Measurements from ENCODE around the gene NCAPH2.

Gene NCAPH2

DNA sequence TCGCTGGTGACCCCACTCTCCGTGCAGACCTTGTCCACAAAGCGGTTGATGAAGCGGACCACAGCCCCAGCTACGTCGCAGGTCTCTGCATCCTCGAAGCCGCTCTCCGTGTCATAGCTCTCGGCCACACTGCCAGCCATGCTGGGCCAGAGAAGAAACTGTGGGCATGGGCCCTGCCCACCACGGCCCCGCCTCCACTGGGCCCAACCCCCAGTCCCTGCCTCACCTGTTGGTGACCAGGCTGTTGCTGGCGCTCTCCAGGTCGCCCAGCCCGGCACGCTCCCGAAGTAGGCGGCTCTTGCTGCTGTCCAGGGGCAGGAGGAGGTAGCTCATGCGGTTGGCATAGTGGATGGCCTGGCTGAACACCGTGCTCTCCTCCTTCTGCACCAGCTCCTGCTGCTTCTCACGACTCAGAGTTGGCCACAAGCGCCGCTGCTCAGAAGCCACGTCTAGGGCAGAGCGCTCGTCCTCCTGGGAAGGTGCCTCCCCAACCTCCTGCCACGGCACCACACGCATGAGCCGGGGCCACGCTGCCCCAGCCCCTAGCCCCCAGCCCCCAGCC is 46.0 kb upstream of the NCAPH2 start:
- CTCF ChIA-PET = interaction anchor here (1.1 to 1.7 kb wide), 2 partner anchors 11 to 36 kb away, joined by 3 to 6 read pairs; no protein-coding TSS in a partner anchor

More for the DNA sequence above, 46.0 kb upstream of the NCAPH2 start:
- POLR2A ChIA-PET = interaction anchor here (0.6 to 0.7 kb wide), 2 partner anchors 12 to 64 kb away, joined by 3 read pairs; partner anchors contain the start of gene SCO2
- Histone ChIP-seq H3K36me3 (ENCODE audit: control insufficient read depth in 2 of 2, insufficient read depth in 1 of 2, low read length in 2 of 2) (peaks cover 8 to 97% of the 10 kb centered on the region in 2 experiments; a peak in 2 of 3 replicates), H3K4me1 (ENCODE audit: control insufficient read depth, insufficient read depth, low read length) (no peaks in the 10 kb centered on the region), H3K9me3 (ENCODE audit: control insufficient read depth, insufficient read depth, low read depth, low read length) (no peaks in the 10 kb centered on the region), H3K27ac (ENCODE audit: extremely low read depth, low read depth, low read length) (no peak overlapping the region), H3K4me3 (ENCODE audit: low read depth, low read length) (no peak overlapping the region)
- TF ChIP-seq GLIS1 (tag by site-specific recombination; IDR thresholded peaks at IDR 0.05) (no peak), ZNF157 (tag by site-specific recombination; IDR thresholded peaks at IDR 0.05) (no peak), ZNF394 (tag by site-specific recombination; IDR thresholded peaks at IDR 0.05; ENCODE audit: borderline replicate concordance) (no peak), SCRT1 (tag by site-specific recombination; IDR thresholded peaks at IDR 0.05; ENCODE audit: borderline replicate concordance) (peak; percentile 62), ZNF701 (tag by site-specific recombination; IDR thresholded peaks at IDR 0.05) (no peak), ZNF23 (tag by site-specific recombination; IDR thresholded peaks at IDR 0.05; ENCODE audit: borderline replicate concordance) (no peak), ZNF335 (tag by site-specific recombination; conservative IDR thresholded peaks at IDR 0.05) (no peak), GLI4 (tag by site-specific recombination; IDR thresholded peaks at IDR 0.05) (no peak), ZNF645 (tag by site-specific recombination; IDR thresholded peaks at IDR 0.05) (no peak), ZFP3 (tag by site-specific recombination; IDR thresholded peaks at IDR 0.05; ENCODE audit: low read depth) (no peak), HIC1 (tag by site-specific recombination; IDR thresholded peaks at IDR 0.05) (peak; percentile 57; the same call in 1 of the 2 replicates), SCRT2 (tag by site-specific recombination; IDR thresholded peaks at IDR 0.05) (peak; percentile 84)
- TF ChIP-seq, protein P1, sequence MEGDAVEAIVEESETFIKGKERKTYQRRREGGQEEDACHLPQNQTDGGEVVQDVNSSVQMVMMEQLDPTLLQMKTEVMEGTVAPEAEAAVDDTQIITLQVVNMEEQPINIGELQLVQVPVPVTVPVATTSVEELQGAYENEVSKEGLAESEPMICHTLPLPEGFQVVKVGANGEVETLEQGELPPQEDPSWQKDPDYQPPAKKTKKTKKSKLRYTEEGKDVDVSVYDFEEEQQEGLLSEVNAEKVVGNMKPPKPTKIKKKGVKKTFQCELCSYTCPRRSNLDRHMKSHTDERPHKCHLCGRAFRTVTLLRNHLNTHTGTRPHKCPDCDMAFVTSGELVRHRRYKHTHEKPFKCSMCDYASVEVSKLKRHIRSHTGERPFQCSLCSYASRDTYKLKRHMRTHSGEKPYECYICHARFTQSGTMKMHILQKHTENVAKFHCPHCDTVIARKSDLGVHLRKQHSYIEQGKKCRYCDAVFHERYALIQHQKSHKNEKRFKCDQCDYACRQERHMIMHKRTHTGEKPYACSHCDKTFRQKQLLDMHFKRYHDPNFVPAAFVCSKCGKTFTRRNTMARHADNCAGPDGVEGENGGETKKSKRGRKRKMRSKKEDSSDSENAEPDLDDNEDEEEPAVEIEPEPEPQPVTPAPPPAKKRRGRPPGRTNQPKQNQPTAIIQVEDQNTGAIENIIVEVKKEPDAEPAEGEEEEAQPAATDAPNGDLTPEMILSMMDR (tag by site-specific recombination; IDR thresholded peaks at IDR 0.05) = no peak
- TF ChIP-seq, protein P2, sequence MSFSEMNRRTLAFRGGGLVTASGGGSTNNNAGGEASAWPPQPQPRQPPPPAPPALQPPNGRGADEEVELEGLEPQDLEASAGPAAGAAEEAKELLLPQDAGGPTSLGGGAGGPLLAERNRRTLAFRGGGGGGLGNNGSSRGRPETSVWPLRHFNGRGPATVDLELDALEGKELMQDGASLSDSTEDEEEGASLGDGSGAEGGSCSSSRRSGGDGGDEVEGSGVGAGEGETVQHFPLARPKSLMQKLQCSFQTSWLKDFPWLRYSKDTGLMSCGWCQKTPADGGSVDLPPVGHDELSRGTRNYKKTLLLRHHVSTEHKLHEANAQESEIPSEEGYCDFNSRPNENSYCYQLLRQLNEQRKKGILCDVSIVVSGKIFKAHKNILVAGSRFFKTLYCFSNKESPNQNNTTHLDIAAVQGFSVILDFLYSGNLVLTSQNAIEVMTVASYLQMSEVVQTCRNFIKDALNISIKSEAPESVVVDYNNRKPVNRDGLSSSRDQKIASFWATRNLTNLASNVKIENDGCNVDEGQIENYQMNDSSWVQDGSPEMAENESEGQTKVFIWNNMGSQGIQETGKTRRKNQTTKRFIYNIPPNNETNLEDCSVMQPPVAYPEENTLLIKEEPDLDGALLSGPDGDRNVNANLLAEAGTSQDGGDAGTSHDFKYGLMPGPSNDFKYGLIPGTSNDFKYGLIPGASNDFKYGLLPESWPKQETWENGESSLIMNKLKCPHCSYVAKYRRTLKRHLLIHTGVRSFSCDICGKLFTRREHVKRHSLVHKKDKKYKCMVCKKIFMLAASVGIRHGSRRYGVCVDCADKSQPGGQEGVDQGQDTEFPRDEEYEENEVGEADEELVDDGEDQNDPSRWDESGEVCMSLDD (tag by site-specific recombination; IDR thresholded peaks at IDR 0.05) = no peak
